ENCODE results near the gene DLG2. TPM values are rescaled to one million over a fixed set of nuclear protein-coding genes. Genes with fewer than 3 reads are reported as not detected.

Gene DLG2
- total RNA-seq, 3 donors from 2014 or later (not counting 1 experiment from before 2014, with no cell fraction given), result 1.7 to 2.9 (median 2.2) TPM

DNA sequence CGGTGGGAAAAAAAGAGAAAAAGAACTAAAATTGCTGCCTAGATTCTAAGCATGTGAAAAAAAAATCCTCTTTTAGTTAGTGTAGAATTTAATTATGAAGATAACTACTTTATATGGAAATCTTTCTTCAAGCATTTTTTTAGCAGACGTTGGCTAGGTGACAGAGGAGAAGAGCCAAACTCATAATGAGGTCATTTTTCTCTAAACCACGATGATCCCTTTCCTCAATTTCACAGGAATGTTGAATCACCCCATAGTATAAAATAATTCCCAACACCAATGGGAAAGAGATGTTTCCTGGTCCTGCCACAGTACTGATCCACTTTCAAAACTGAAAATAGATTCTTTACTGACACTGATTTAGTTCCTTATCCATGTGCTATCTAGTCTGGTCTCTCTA lies 319.8 kb downstream of the DLG2 start:
- Histone ChIP-seq H3K4me3 (ENCODE audit: low read length) (no peak overlapping the region), H3K4me1 (ENCODE audit: control insufficient read depth, insufficient read depth, low read length) (no peaks in the 10 kb centered on the region), H3K27ac (ENCODE audit: low read length) (no peak overlapping the region), H3K27me3 (ENCODE audit: control insufficient read depth, insufficient read depth, low read length) (no peaks in the 10 kb centered on the region), H3K9me3 (ENCODE audit: control insufficient read depth, insufficient read depth, low read length) (no peaks in the 10 kb centered on the region), H3K36me3 (ENCODE audit: control insufficient read depth, insufficient read depth, low read length) (no peaks in the 10 kb centered on the region)
- Mint-ChIP-seq H3K36me3 (no peaks in the 10 kb centered on the region), H3K4me3 (no peak overlapping the region), H3K27me3 (ENCODE audit: low read depth in 2 of 2) (no peaks in the 10 kb centered on the region), H3K27ac (no peak overlapping the region), H3K4me1 (no peaks in the 10 kb centered on the region), H3K9me3 (peaks cover 7 to 17% of the 10 kb centered on the region in 2 donors)
- TF ChIP-seq, protein P1, sequence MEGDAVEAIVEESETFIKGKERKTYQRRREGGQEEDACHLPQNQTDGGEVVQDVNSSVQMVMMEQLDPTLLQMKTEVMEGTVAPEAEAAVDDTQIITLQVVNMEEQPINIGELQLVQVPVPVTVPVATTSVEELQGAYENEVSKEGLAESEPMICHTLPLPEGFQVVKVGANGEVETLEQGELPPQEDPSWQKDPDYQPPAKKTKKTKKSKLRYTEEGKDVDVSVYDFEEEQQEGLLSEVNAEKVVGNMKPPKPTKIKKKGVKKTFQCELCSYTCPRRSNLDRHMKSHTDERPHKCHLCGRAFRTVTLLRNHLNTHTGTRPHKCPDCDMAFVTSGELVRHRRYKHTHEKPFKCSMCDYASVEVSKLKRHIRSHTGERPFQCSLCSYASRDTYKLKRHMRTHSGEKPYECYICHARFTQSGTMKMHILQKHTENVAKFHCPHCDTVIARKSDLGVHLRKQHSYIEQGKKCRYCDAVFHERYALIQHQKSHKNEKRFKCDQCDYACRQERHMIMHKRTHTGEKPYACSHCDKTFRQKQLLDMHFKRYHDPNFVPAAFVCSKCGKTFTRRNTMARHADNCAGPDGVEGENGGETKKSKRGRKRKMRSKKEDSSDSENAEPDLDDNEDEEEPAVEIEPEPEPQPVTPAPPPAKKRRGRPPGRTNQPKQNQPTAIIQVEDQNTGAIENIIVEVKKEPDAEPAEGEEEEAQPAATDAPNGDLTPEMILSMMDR (IDR thresholded peaks at IDR 0.05), result no peak
- ATAC-seq (no peak), DNase-seq (no peak)
- intact Hi-C loops (cut with micrococcal nuclease), result no loop called here
- 92% methylated on average over 2 of the region's 3 CpGs for WGBS (ENCODE audit: insufficient coverage)

DNA sequence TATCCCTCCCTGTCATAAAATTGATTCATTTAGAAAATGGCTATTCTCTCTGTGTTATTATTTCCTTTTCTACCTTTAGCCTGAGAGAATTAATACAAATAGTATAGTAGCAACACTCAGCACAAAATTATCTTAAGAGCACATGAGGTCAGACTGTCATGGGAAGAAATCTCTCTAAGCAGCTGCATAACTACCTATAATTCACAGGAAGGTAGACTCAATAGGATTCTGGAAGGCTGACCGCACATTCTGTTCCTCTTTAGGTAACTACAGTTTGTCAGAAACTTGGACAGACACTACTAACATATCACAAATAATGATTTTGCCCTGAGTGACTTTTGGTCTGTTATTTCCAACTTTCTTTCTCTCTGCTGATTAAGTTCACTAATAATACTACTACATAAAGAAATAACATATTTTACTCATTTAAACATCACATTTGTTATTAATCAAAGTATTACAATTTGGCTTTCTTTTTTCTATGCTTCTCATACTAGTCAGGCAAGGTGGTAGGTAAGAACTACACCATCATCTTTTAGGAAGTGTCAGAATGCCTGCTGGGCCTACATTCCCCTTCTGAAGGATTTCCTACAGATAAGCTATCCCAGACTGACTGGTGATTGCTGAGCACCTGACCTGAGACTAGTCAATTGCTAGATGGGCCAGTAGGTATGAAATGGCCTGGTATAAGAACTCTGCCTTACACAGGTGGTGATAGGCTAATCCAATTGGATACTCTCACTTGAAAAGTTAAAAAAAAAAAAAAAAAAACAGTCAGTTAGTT lies 325.1 kb downstream of the DLG2 start:
- no peak for DNase-seq
- 80% methylated on average over 1 of the region's 1 CpG for WGBS (ENCODE audit: insufficient coverage)
- Mint-ChIP-seq H3K9me3 (peaks cover 21 to 22% of the 10 kb centered on the region in 2 donors), H3K4me3 (no peak overlapping the region), H3K4me1 (no peaks in the 10 kb centered on the region), H3K36me3 (peaks cover 8% of the 10 kb centered on the region), H3K27me3 (ENCODE audit: low read depth in 2 of 2) (no peaks in the 10 kb centered on the region), H3K27ac (no peak overlapping the region)
- no peak overlapping the region for H3K4me3 ChIP-seq (ENCODE audit: low read length)
- H3K4me1 ChIP-seq (ENCODE audit: control insufficient read depth, insufficient read depth, low read length), result no peaks in the 10 kb centered on the region
- no peak overlapping the region for H3K27ac ChIP-seq (ENCODE audit: low read length)
- ATAC-seq, result no peak
- H3K27me3 ChIP-seq (ENCODE audit: control insufficient read depth, insufficient read depth, low read length), result no peaks in the 10 kb centered on the region
- no peaks in the 10 kb centered on the region for H3K9me3 ChIP-seq (ENCODE audit: control insufficient read depth, insufficient read depth, low read length)
- intact Hi-C loops (cut with micrococcal nuclease), result no loop called here
- TF ChIP-seq, protein P1 (IDR thresholded peaks at IDR 0.05), result no peak
- H3K36me3 ChIP-seq (ENCODE audit: control insufficient read depth, insufficient read depth, low read length), result no peaks in the 10 kb centered on the region

DNA sequence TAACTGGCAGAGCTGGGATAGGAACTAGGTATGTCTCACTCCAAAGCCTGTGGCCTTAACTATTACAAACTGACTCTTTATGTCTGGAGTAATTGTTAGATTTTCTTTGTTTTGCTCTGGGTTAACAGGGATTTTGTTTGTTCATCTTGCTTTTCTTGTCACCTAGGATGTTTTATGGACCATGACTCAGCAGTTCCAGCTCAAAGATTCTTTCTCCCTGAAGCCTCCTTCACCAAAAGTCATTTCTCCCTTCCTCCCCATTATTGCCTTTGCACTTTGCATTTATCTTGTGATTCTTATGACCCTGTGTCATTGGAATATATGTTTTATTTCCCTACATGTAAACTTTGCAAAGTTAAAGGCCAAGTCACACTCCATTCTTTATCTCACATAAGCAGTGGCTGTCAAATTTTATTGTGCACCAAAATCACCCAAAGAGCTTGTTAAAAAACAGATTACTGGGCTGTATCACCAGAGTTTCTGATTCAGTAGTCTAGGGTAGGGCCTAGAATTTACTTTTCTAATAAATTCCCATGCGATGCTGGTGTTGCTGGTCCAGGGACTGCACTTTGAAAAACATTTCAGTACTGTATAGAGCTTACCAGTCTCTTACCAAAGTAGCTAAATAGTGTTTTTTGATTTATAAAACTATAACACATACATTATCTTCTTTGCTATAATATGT lies 327.7 kb downstream of the DLG2 start:
- ATAC-seq, result no peak
- Histone ChIP-seq H3K4me1 (ENCODE audit: control insufficient read depth, insufficient read depth, low read length) (no peaks in the 10 kb centered on the region), H3K27me3 (ENCODE audit: control insufficient read depth, insufficient read depth, low read length) (no peaks in the 10 kb centered on the region), H3K36me3 (ENCODE audit: control insufficient read depth, insufficient read depth, low read length) (no peaks in the 10 kb centered on the region), H3K4me3 (ENCODE audit: low read length) (no peak overlapping the region), H3K27ac (ENCODE audit: low read length) (no peak overlapping the region), H3K9me3 (ENCODE audit: control insufficient read depth, insufficient read depth, low read length) (no peaks in the 10 kb centered on the region)
- Mint-ChIP-seq H3K27ac (no peak overlapping the region), H3K36me3 (peaks cover 8% of the 10 kb centered on the region), H3K4me3 (no peak overlapping the region), H3K27me3 (ENCODE audit: low read depth in 2 of 2) (no peaks in the 10 kb centered on the region), H3K4me1 (no peaks in the 10 kb centered on the region), H3K9me3 (peaks cover 18% of the 10 kb centered on the region in 2 donors)
- TF ChIP-seq, protein P1 (IDR thresholded peaks at IDR 0.05), result no peak
- DNase-seq, result no peak
- WGBS (ENCODE audit: insufficient coverage), result no CpG with 5 or more reads among the region's 1 CpG
- intact Hi-C loops (cut with micrococcal nuclease), result no loop called here
